BE2C (cell line): ENCODE data around the gene MFSD2B.

ENCODE experiments used
- DNase-seq: peaks from one replicate; pipeline ENCODE4 v3.0.0-alpha.2; 2020
- H3K27me3 ChIP-seq: fragments of 250-450 bp; sonication (Bioruptor Pico); 2 replicates; pipeline ENCODE4 v1.5.1; 2020; ENCODE audit warnings: mild to moderate bottlenecking
- H3K36me3 ChIP-seq: fragments of 250-450 bp; sonication (Bioruptor Pico); 2 replicates; pipeline ENCODE4 v1.5.1; 2020; ENCODE audit warnings: mild to moderate bottlenecking
- H3K4me1 ChIP-seq: fragments of 250-450 bp; sonication (Bioruptor Pico); 2 replicates; pipeline ENCODE4 v1.5.1; 2020
- H3K4me3 ChIP-seq: 2 replicates; pipeline ENCODE4 v1.5.1; 2011; ENCODE audit warnings: low read depth, low read length
- H3K9me3 ChIP-seq: fragments of 250-450 bp; sonication (Bioruptor Pico); 2 replicates; pipeline ENCODE4 v1.5.1; 2020
- CTCF ChIP-seq: IDR thresholded peaks from 2 replicates; pipeline ENCODE4 v1.5.1; 2012; ENCODE audit warnings: mild to moderate bottlenecking, low read depth, low read length

Gene MFSD2B

GRCh38 chr2:23993736-23994269 lies 16.1 kb upstream of the MFSD2B start:
- no peak for TF ChIP-seq CTCF
- Histone ChIP-seq H3K27me3 (no peaks in the 10 kb centered on the region), H3K36me3 (no peaks in the 10 kb centered on the region; the same call in 1 of the 2 replicates), H3K4me3 (no peak overlapping the region), H3K9me3 (no peaks in the 10 kb centered on the region), H3K4me1 (no peaks in the 10 kb centered on the region)
- no peak for DNase-seq

- Histone ChIP-seq H3K27me3 (no peaks in the 10 kb centered on the region), H3K9me3 (no peaks in the 10 kb centered on the region), H3K36me3 (no peaks in the 10 kb centered on the region; the same call in 1 of the 2 replicates), H3K4me3 (no peak overlapping the region), H3K4me1 (no peaks in the 10 kb centered on the region)
- no peak for TF ChIP-seq CTCF
- DNase-seq, result no peak
Observed at GRCh38 chr2:23994567-23994966, 15.3 kb upstream of the MFSD2B start.

GRCh38 chr2:24007693-24008092 lies 2.2 kb upstream of the MFSD2B start:
- no peaks in the 10 kb centered on the region for H3K36me3 ChIP-seq
- no peaks in the 10 kb centered on the region for H3K9me3 ChIP-seq
- TF ChIP-seq CTCF, result no peak
- H3K27me3 ChIP-seq, result peaks cover 15% of the 10 kb centered on the region
- DNase-seq, result no peak
- H3K4me3 ChIP-seq, result no peak overlapping the region
- no peaks in the 10 kb centered on the region for H3K4me1 ChIP-seq

GRCh38 chr2:24008672-24009366 lies 1.1 kb upstream of the MFSD2B start:
- no peaks in the 10 kb centered on the region for H3K4me1 ChIP-seq
- no peak for TF ChIP-seq CTCF
- no peaks in the 10 kb centered on the region for H3K9me3 ChIP-seq
- no peak overlapping the region for H3K4me3 ChIP-seq
- no peak for DNase-seq
- peaks cover 15% of the 10 kb centered on the region for H3K27me3 ChIP-seq
- no peaks in the 10 kb centered on the region for H3K36me3 ChIP-seq

GRCh38 chr2:24009367-24009679 lies 562 bp upstream of the MFSD2B start:
- H3K4me1 ChIP-seq, result no peaks in the 10 kb centered on the region
- no peaks in the 10 kb centered on the region for H3K9me3 ChIP-seq
- peaks cover 15% of the 10 kb centered on the region for H3K27me3 ChIP-seq
- DNase-seq, result no peak
- peak overlapping the region; percentile 51 for H3K4me3 ChIP-seq
- no peak for TF ChIP-seq CTCF
- no peaks in the 10 kb centered on the region for H3K36me3 ChIP-seq

GRCh38 chr2:24010477-24011249 lies 778 bp downstream of the MFSD2B start:
- Histone ChIP-seq H3K9me3 (no peaks in the 10 kb centered on the region), H3K27me3 (peaks cover 15% of the 10 kb centered on the region), H3K4me3 (peak overlapping the region; percentile 51), H3K4me1 (no peaks in the 10 kb centered on the region), H3K36me3 (no peaks in the 10 kb centered on the region)
- TF ChIP-seq CTCF, result no peak
- no peak for DNase-seq
